ENCODE results near the gene CACTIN. TPM values are rescaled to one million over a fixed set of nuclear protein-coding genes. Genes with fewer than 3 reads are reported as not detected.

Gene CACTIN
- total and polyA plus RNA-seq, 2 of the 8 experiments (the other 6 are each of a cell fraction or from before 2014, with no cell fraction given) = 25.8 to 29.9 TPM

DNA sequence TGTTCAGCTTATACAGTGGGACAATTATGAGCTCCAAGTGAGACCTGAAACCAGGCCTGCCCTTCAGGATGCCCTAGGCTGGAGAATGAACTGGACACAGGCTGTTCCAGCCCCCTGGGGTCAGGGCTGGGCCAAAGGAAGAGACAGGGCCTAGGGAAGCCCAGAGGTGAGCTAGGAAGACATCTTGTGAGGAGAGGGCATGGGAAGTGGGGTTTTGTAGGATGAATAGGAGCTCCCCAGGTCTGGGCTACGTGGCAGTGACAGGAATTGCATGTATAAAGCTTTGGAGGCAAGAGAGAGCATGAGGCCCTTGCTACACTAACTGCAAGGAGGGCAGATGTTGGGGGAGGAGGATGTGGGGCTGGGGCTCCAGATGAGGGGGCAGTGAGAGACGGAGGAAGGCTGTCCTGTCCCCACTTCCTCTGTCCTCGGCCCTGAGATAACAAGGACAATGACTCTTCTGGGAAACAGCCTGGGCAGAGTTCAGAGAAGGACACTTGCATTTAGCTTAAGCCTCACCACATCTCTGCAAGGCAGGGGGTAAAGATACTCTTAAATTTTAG is 18.4 kb downstream of the CACTIN start:
- Histone ChIP-seq H3K4ac (replicated peaks; ENCODE audit: insufficient read length, low read depth, low read length) (peak overlapping the region; percentile 64), H3K4me1 (replicated peaks in 1 of 4; ENCODE audit: control insufficient read depth in 3 of 4, insufficient read depth in 4 of 4, low read length in 3 of 4) (peaks cover 3 to 14% (median 12%) of the 10 kb centered on the region in 4 experiments), H2BK120ac (replicated peaks; ENCODE audit: low read depth, low read length) (peak overlapping the region; percentile 13), H2BK15ac (ENCODE audit: low read length) (no peak overlapping the region; the same call in 1 of the 2 replicates), H3K23me2 (ENCODE audit: low read depth, low read length) (peaks cover 18% of the 10 kb centered on the region; the same call in 1 of the 2 replicates), H3K14ac (ENCODE audit: insufficient read length) (no peak overlapping the region), H2AFZ (ENCODE audit: low read length) (no peak overlapping the region), H4K91ac (replicated peaks; ENCODE audit: insufficient read length, low read length) (peak overlapping the region; percentile 49), H4K5ac (ENCODE audit: insufficient read length, low read depth, low read length) (no peak overlapping the region), H2BK5ac (ENCODE audit: low read depth, low read length) (0 out of 2 replicates have a peak overlapping the region, but pooled peaks have one; percentile 35), H3K79me2 (ENCODE audit: control insufficient read depth in 1 of 2, insufficient read depth in 2 of 2, low read length in 2 of 2) (no peaks in the 10 kb centered on the region), H3K9ac (replicated peaks in 1 of 4; ENCODE audit: extremely low read depth in 1 of 4, low read depth in 3 of 4, low read length in 3 of 4) (peak overlapping the region in 1 of 4 experiments; percentile 27; a peak in 1 of 7 replicates), H3K56ac (replicated peaks; ENCODE audit: insufficient read length, low read depth, low read length) (no peak overlapping the region), H3K4me3 (ENCODE audit: extremely low read depth in 1 of 4, insufficient read depth in 2 of 4, low read depth in 3 of 4, low read length in 4 of 4) (peak overlapping the region in 1 of 4 experiments; percentile 64; a peak in 2 of 8 replicates), H3K18ac (ENCODE audit: extremely low read depth, low read length) (no peak overlapping the region), H3K27ac (ENCODE audit: low read depth, low read length) (no peak overlapping the region), H3K79me1 (ENCODE audit: low read depth, low read length) (no peaks in the 10 kb centered on the region), H4K8ac (ENCODE audit: extremely low read depth, insufficient read depth, low read length) (no peak overlapping the region), H2AK5ac (ENCODE audit: low read depth, low read length) (no peak overlapping the region), H3K9me3 (ENCODE audit: insufficient read depth in 2 of 2, low read depth in 1 of 2, low read length in 1 of 2) (no peaks in the 10 kb centered on the region), H3K36me3 (ENCODE audit: control insufficient read depth in 2 of 4, insufficient read depth in 4 of 4, low read length in 3 of 4) (peaks cover 0 to 18% (median 3%) of the 10 kb centered on the region in 4 experiments; a peak in 2 of 8 replicates), H4K20me1 (replicated peaks in 1 of 2; ENCODE audit: control insufficient read depth in 1 of 2, insufficient read depth in 2 of 2, low read length in 2 of 2) (peaks cover 2 to 10% of the 10 kb centered on the region in 2 experiments), H3K23ac (ENCODE audit: insufficient read length) (no peak overlapping the region), H2BK12ac (ENCODE audit: low read depth, low read length) (peak overlapping the region; percentile 53; the same call in 1 of the 2 replicates), H3K4me2 (ENCODE audit: insufficient read depth in 1 of 2, low read depth in 2 of 2, low read length in 2 of 2) (peak overlapping the region; percentile 82 to 83; a peak in 3 of 4 replicates), H3K27me3 (replicated peaks in 1 of 4; ENCODE audit: control insufficient read depth in 3 of 4, extremely low read depth in 1 of 4, insufficient read depth in 3 of 4, low read length in 3 of 4) (peaks cover 0 to 16% (median 13%) of the 10 kb centered on the region in 4 experiments; a peak in 5 of 7 replicates), H2BK20ac (ENCODE audit: low read length) (no peak overlapping the region)
- ChIA-PET CTCF (ENCODE audit: partially characterized antibody) (interaction anchor here (0.6 to 4.0 kb wide), 11 partner anchors 10 to 92 kb away, joined by 3 to 23 read pairs (median 3); partner anchors contain the start of genes GIPC3 and PIP5K1C), POLR2A (ENCODE audit: partially characterized antibody) (interaction anchor here (0.8 to 1.8 kb wide), 7 partner anchors 9 to 64 kb away, joined by 3 to 6 read pairs (median 4); no protein-coding TSS in a partner anchor)
- WGBS, 2 experiments (ENCODE audit: extremely low coverage in 1 of 2, insufficient coverage in 1 of 2, insufficient read length in 1 of 2, insufficient replicate concordance in 2 of 2, low coverage in 1 of 2, low lambda C conversion rate in 2 of 2, missing lambda C conversion rate in 1 of 2) = 80% methylated on average over 3 of the region's 3 CpGs; no CpG with 5 or more reads in 1 of the 2 experiments
- DNase-seq (ENCODE audit: low read depth in 1 of 2, low spot score in 2 of 2) (no peak), FAIRE-seq (no peak)
- TF ChIP-seq KDM1A (IDR thresholded peaks at IDR 0.05; ENCODE audit: borderline replicate concordance, low read length) (peak; percentile 75), JUN (IDR thresholded peaks at IDR 0.05; ENCODE audit: low read depth, low read length) (no peak)
